Tibial nerve (tissue), 4 donors: ENCODE results near the gene DNAJC10. TPM values are rescaled to one million over a fixed set of nuclear protein-coding genes. Genes with fewer than 3 reads are reported as not detected.

Source experiments
- DNase-seq, 2 donors: peaks; one replicate each; pipeline ENCODE4 v3.0.0-alpha.2; 2019; ENCODE audit warnings: low spot score in 2 of 2
- H3K27ac ChIP-seq, 4 donors: fragments of 200-600 bp; sonication (generic) in 3 of 4; one replicate each; pipeline ENCODE4 v1.5.1; 2017 to 2019; ENCODE audit warnings: mild to moderate bottlenecking in 1 of 4
- H3K27me3 ChIP-seq, 2 donors: fragments of 200-600 bp; sonication (generic) in 1 of 2; one replicate each; pipeline versions ENCODE4 v1.5.1 to v1.6.0; 2017 to 2019
- H3K36me3 ChIP-seq, 3 donors: fragments of 200-600 bp; sonication (generic); one replicate each; pipeline ENCODE4 v1.5.1; 2018 to 2019
- H3K4me1 ChIP-seq, 4 donors: fragments of 200-600 bp; sonication (generic) in 3 of 4; one replicate each; pipeline ENCODE4 v1.5.1; 2017 to 2019
- H3K4me3 ChIP-seq, 4 donors: fragments of 200-600 bp; sonication (generic) in 3 of 4; one replicate each; pipeline ENCODE4 v1.5.1; 2017 to 2019; ENCODE audit warnings: mild to moderate bottlenecking in 1 of 4, moderate library complexity in 1 of 4
- H3K9me3 ChIP-seq, 4 donors: fragments of 200-600 bp; sonication (generic) in 3 of 4; one replicate each; pipeline ENCODE4 v1.5.1; 2017 to 2019
- CTCF ChIP-seq, 5 experiments: fragments of 200-600 bp in 3 of 5; fragments of 450-650 bp in 2 of 5; sonication (generic) in 3 of 5; IDR thresholded peaks; one replicate each; pipeline ENCODE4 v1.5.1; 2016 to 2019; ENCODE audit warnings: antibody characterized with exemption in 5 of 5, mild to moderate bottlenecking in 3 of 5, moderate library complexity in 2 of 5
- EP300 ChIP-seq, 2 donors: sonication (generic); formaldehyde crosslinking; IDR thresholded peaks; one replicate each; pipeline ENCODE4 v1.6.1; 2017; ENCODE audit warnings: antibody characterized with exemption in 2 of 2, mild to moderate bottlenecking in 1 of 2
- POLR2A ChIP-seq, 2 donors: fragments of 450-650 bp; IDR thresholded peaks; one replicate each; pipeline ENCODE4 v1.6.1; 2017; ENCODE audit warnings: antibody characterized with exemption in 2 of 2, mild to moderate bottlenecking in 2 of 2, moderate library complexity in 2 of 2
- WGBS, 2 donors: methylation state at CpG; one replicate each; pipeline ENCODE4 v1.1.5; 2018; 5-methylcytosine and 5-hydroxymethylcytosine counted together
- total RNA-seq, 4 donors: library from RNA; depleted of rRNA; stranded (reverse); fragments of >200 nt; gene quantifications; one replicate each; pipeline ENCODE4 v1.1.0, GENCODE V29; 2016

The DNAJC10 gene
- total RNA-seq, 4 donors from 2014 or later: 54.7 to 66.3 (median 62.0) TPM

DNA sequence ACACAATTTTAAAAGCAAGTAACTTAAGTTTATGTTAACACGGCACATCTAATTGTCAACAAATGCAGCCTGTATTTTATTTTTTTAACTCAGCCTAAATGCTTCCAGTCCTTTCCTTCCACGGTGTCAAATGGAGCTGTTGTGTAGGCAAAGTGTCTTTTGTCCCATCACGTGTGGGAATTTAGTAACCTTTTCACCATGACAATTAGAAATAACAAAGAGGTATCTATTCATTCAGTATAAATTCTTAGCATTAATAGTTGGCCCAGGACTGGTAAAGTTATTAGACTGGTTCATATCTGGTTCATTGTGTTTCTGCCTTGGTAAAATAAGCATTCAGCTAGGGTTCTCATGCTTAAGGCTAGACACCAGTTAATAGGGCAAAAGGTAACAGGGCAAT is 102.4 kb downstream of the DNAJC10 start:
- TF ChIP-seq EP300 (IDR thresholded peaks at IDR 0.05) (no peak), POLR2A (IDR thresholded peaks at IDR 0.05) (no peak), CTCF (IDR thresholded peaks at IDR 0.05) (no peak)
- peaks cover 0 to 9% (median 0%) of the 10 kb centered on the region in 4 donors for H3K4me1 ChIP-seq
- WGBS, 2 donors: 42 to 44% methylated on average over 3 of the region's 3 CpGs
- H3K9me3 ChIP-seq: no peaks in the 10 kb centered on the region
- DNase-seq: no peak
- no peak overlapping the region for H3K4me3 ChIP-seq
- H3K27ac ChIP-seq: no peak overlapping the region
- H3K36me3 ChIP-seq: no peaks in the 10 kb centered on the region
- no peaks in the 10 kb centered on the region for H3K27me3 ChIP-seq

- TF ChIP-seq POLR2A (IDR thresholded peaks at IDR 0.05) (no peak), CTCF (IDR thresholded peaks at IDR 0.05) (no peak), EP300 (IDR thresholded peaks at IDR 0.05) (no peak)
- Histone ChIP-seq H3K27ac (no peak overlapping the region), H3K4me3 (no peak overlapping the region), H3K9me3 (no peaks in the 10 kb centered on the region), H3K27me3 (no peaks in the 10 kb centered on the region), H3K36me3 (no peaks in the 10 kb centered on the region), H3K4me1 (peaks cover 0 to 9% (median 0%) of the 10 kb centered on the region in 4 donors)
- 65 to 71% methylated on average over 4 of the region's 4 CpGs for WGBS, 2 donors
- no peak for DNase-seq
These were observed 102.9 kb downstream of the DNAJC10 start for GRCh38 chr2:182818925-182819324.

DNA sequence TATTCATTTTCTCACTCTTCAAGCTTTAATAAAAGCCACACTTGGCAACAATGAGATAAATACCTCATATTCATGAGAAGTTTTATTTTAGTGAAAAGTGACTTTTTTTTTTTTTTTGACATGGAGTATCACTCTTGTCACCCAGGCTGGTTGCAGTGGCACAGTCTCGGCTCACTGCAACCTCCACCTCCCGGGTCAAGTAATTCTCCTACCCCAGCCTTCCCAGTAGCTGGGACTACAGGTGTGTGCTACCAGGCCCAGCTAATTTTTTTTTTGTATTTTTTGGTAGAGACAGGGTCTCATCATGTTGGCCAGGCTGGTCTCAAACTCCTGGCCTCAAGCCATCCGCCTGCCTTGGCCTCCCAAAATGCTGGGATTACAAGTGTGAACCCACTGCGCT is 103.4 kb downstream of the DNAJC10 start:
- Histone ChIP-seq H3K27ac (no peak overlapping the region), H3K4me1 (peaks cover 0 to 9% (median 0%) of the 10 kb centered on the region in 4 donors), H3K4me3 (no peak overlapping the region), H3K9me3 (no peaks in the 10 kb centered on the region), H3K27me3 (no peaks in the 10 kb centered on the region), H3K36me3 (no peaks in the 10 kb centered on the region)
- no peak for DNase-seq
- WGBS, 2 donors: 96 to 98% methylated on average over 4 of the region's 4 CpGs
- no peak for TF ChIP-seq POLR2A (IDR thresholded peaks at IDR 0.05)
- TF ChIP-seq CTCF (IDR thresholded peaks at IDR 0.05): no peak

- no peaks in the 10 kb centered on the region for H3K9me3 ChIP-seq
- 79 to 82% methylated on average over 2 of the region's 2 CpGs for WGBS, 2 donors
- TF ChIP-seq POLR2A (IDR thresholded peaks at IDR 0.05) (no peak), EP300 (IDR thresholded peaks at IDR 0.05) (no peak), CTCF (IDR thresholded peaks at IDR 0.05) (no peak)
- H3K4me1 ChIP-seq: peaks cover 0 to 10% (median 0%) of the 10 kb centered on the region in 4 donors
- H3K27ac ChIP-seq: no peak overlapping the region
- no peaks in the 10 kb centered on the region for H3K27me3 ChIP-seq
- no peaks in the 10 kb centered on the region for H3K36me3 ChIP-seq
- H3K4me3 ChIP-seq: no peak overlapping the region
- no peak for DNase-seq
These were observed 105.1 kb downstream of the DNAJC10 start for GRCh38 chr2:182821182-182821581.

DNA sequence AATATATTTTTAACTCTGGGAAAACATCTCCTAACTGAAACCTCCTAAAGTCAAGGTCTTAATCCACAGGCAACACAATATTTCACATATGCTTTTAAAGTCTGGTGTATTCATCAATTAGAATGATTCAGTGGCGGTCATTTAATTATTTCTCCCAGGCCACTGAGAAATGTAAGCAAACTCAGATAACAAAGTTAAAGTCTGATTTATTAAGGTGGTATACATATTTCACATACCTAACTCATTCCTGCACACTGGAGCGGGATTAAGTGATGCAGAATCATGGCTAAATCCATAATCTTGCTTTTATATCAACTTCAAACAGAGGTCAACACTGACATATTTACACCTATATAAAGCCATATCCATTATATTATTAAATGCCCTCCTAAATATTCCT is 106.7 kb downstream of the DNAJC10 start:
- H3K27ac ChIP-seq: no peak overlapping the region
- TF ChIP-seq POLR2A (IDR thresholded peaks at IDR 0.05) (no peak), CTCF (IDR thresholded peaks at IDR 0.05) (no peak), EP300 (IDR thresholded peaks at IDR 0.05) (no peak)
- H3K4me3 ChIP-seq: no peak overlapping the region
- H3K27me3 ChIP-seq: no peaks in the 10 kb centered on the region
- H3K4me1 ChIP-seq: peaks cover 0 to 3% (median 0%) of the 10 kb centered on the region in 4 donors
- H3K9me3 ChIP-seq: no peaks in the 10 kb centered on the region
- H3K36me3 ChIP-seq: no peaks in the 10 kb centered on the region
- 95 to 97% methylated on average over 2 of the region's 2 CpGs for WGBS, 2 donors
- no peak for DNase-seq
